WTC11 (cell line): ENCODE measurements around the gene COL13A1. TPM values are rescaled to one million over a fixed set of nuclear protein-coding genes. Genes with fewer than 3 reads are reported as not detected.

Source experiments
- ATAC-seq: fragments of 200-7000 bp; cut with Tn5 transposase; 2 replicates; pipeline ENCODE4 v1.10.0; 2021; ENCODE audit warnings: mild to moderate bottlenecking, moderate library complexity
- CTCF ChIA-PET: fragments of 300-600 bp; sonication (Branson Sonifier 250); formaldehyde crosslinking; loops from one replicate; lab custom pipeline; 2021; ENCODE audit warnings: antibody characterized with exemption; lab: Charles Lee
- POLR2A ChIA-PET: fragments of 350-600 bp; sonication (Branson Sonifier 250); formaldehyde crosslinking; loops from one replicate; lab custom pipeline; 2021; ENCODE audit warnings: antibody characterized with exemption; lab: Charles Lee
- DNase-seq: peaks from one replicate; pipeline ENCODE4 v3.0.0; 2021; ENCODE audit warnings: low spot score
- H3K27ac Mint-ChIP-seq: 2 replicates; pipeline ENCODE4 v1.8.0; 2021; ENCODE audit warnings: mixed read lengths
- H3K27me3 Mint-ChIP-seq: 2 replicates; pipeline ENCODE4 v1.8.0; 2021; ENCODE audit warnings: low read depth, mild to moderate bottlenecking, moderate library complexity, mixed read lengths
- H3K36me3 Mint-ChIP-seq: 2 replicates; pipeline ENCODE4 v1.8.0; 2021; ENCODE audit warnings: mixed read lengths
- H3K4me1 Mint-ChIP-seq: 2 replicates; pipeline ENCODE4 v1.8.0; 2022; ENCODE audit warnings: mixed read lengths
- H3K4me3 Mint-ChIP-seq: 2 replicates; pipeline ENCODE4 v1.8.0; 2021; ENCODE audit warnings: mild to moderate bottlenecking, moderate library complexity, mixed read lengths
- H3K9me3 Mint-ChIP-seq: 2 replicates; pipeline ENCODE4 v1.8.0; 2021; ENCODE audit warnings: mixed read lengths
- CBFB ChIP-seq: sonication (generic); formaldehyde crosslinking; IDR thresholded peaks from 2 replicates; pipeline ENCODE4 v1.8.1; 2022; ENCODE audit warnings: mild to moderate bottlenecking, low read depth, missing genetic modification reagents
- ESRRA ChIP-seq: sonication (generic); formaldehyde crosslinking; IDR thresholded peaks from 2 replicates; pipeline ENCODE4 v1.8.1; 2022; ENCODE audit warnings: mild to moderate bottlenecking, missing genetic modification reagents, borderline replicate concordance
- IRF2 ChIP-seq: sonication (generic); formaldehyde crosslinking; IDR thresholded peaks from 2 replicates; pipeline ENCODE4 v1.8.0; 2022; ENCODE audit warnings: low read depth, missing genetic modification reagents, borderline replicate concordance
- KAT7 ChIP-seq: sonication (generic); formaldehyde crosslinking; IDR thresholded peaks from 2 replicates; pipeline ENCODE4 v1.8.1; 2023; ENCODE audit warnings: missing genetic modification reagents, mild to moderate bottlenecking, borderline replicate concordance
- MYBL2 ChIP-seq: sonication (generic); formaldehyde crosslinking; IDR thresholded peaks from 2 replicates; pipeline ENCODE4 v1.8.1; 2023; ENCODE audit warnings: mild to moderate bottlenecking, moderate library complexity, missing genetic modification reagents
- NR2C2 ChIP-seq: sonication (generic); formaldehyde crosslinking; IDR thresholded peaks from 2 replicates; pipeline ENCODE4 v1.8.0; 2022; ENCODE audit warnings: mild to moderate bottlenecking, missing genetic modification reagents
- PRRX2 ChIP-seq: fragments of 250-450 bp; sonication (Bioruptor Pico); IDR thresholded peaks from 2 replicates; pipeline ENCODE4 v1.8.0; 2021; ENCODE audit warnings: mild to moderate bottlenecking
- SOX15 ChIP-seq: fragments of 250-450 bp; sonication (Bioruptor Pico); IDR thresholded peaks from 2 replicates; pipeline ENCODE4 v1.9.0; 2021; ENCODE audit warnings: mild to moderate bottlenecking
- SP1 ChIP-seq: sonication (generic); formaldehyde crosslinking; conservative IDR thresholded peaks from 2 replicates; pipeline ENCODE4 v1.8.1; 2022; ENCODE audit warnings: missing genetic modification reagents
- TEAD4 ChIP-seq: sonication (generic); formaldehyde crosslinking; IDR thresholded peaks from 2 replicates; pipeline ENCODE4 v1.8.0; 2022; ENCODE audit warnings: mild to moderate bottlenecking, missing genetic modification reagents
- TP53 ChIP-seq: sonication (generic); formaldehyde crosslinking; IDR thresholded peaks from 2 replicates; pipeline ENCODE4 v1.8.1; 2023; ENCODE audit warnings: mild to moderate bottlenecking, missing genetic modification reagents
- ZNF121 ChIP-seq: sonication (generic); formaldehyde crosslinking; IDR thresholded peaks from 2 replicates; pipeline ENCODE4 v1.8.0; 2023; ENCODE audit warnings: missing genetic modification reagents
- ZNF138 ChIP-seq: sonication (generic); formaldehyde crosslinking; conservative IDR thresholded peaks from 2 replicates; pipeline ENCODE4 v1.8.1; 2022; ENCODE audit warnings: mild to moderate bottlenecking, moderate library complexity, missing genetic modification reagents
- ZNF219 ChIP-seq: sonication (generic); formaldehyde crosslinking; IDR thresholded peaks from 2 replicates; pipeline ENCODE4 v1.8.0; 2023; ENCODE audit warnings: missing genetic modification reagents, mild to moderate bottlenecking, borderline replicate concordance
- ZNF263 ChIP-seq: sonication (generic); formaldehyde crosslinking; IDR thresholded peaks from 2 replicates; pipeline ENCODE4 v1.8.1; 2022; ENCODE audit warnings: low read depth, mild to moderate bottlenecking, moderate library complexity, missing genetic modification reagents
- ZNF317 ChIP-seq: sonication (generic); formaldehyde crosslinking; IDR thresholded peaks from 2 replicates; pipeline ENCODE4 v1.8.1; 2023; ENCODE audit warnings: low read depth, mild to moderate bottlenecking, moderate library complexity, missing genetic modification reagents, borderline replicate concordance
- total RNA-seq: library from RNA; stranded (reverse); gene quantifications from 3 replicates; pipeline ENCODE4 v1.2.3, GENCODE V29; 2021
- TF ChIP-seq, protein P1 (sequence below): sonication (generic); formaldehyde crosslinking; IDR thresholded peaks from 2 replicates; pipeline ENCODE4 v1.8.1; 2022; ENCODE audit warnings: low read depth, mild to moderate bottlenecking, moderate library complexity, missing genetic modification reagents, borderline replicate concordance
- TF ChIP-seq, protein P2 (sequence below): sonication (generic); formaldehyde crosslinking; IDR thresholded peaks from 2 replicates; pipeline ENCODE4 v1.8.0; 2022; ENCODE audit warnings: mild to moderate bottlenecking, missing genetic modification reagents
- TF ChIP-seq, protein P3 (sequence below): sonication (generic); formaldehyde crosslinking; IDR thresholded peaks from 2 replicates; pipeline ENCODE4 v1.8.1; 2023; ENCODE audit warnings: mild to moderate bottlenecking, moderate library complexity, missing genetic modification reagents
- TF ChIP-seq, protein P4 (sequence below): sonication (generic); formaldehyde crosslinking; IDR thresholded peaks from 2 replicates; pipeline ENCODE4 v1.8.1; 2022; ENCODE audit warnings: low read depth, missing genetic modification reagents, borderline replicate concordance
- TF ChIP-seq, protein P5 (sequence below): sonication (generic); formaldehyde crosslinking; IDR thresholded peaks from 2 replicates; pipeline ENCODE4 v1.8.0; 2023; ENCODE audit warnings: mild to moderate bottlenecking, missing genetic modification reagents
- TF ChIP-seq, protein P6 (sequence below): fragments of 250-450 bp; sonication (Bioruptor Pico); IDR thresholded peaks from 2 replicates; pipeline ENCODE4 v2.1.2; 2022; ENCODE audit warnings: mild to moderate bottlenecking, moderate library complexity

COL13A1 gene
- total RNA-seq, 1 experiment from 2014 or later: 7.1 TPM

DNA sequence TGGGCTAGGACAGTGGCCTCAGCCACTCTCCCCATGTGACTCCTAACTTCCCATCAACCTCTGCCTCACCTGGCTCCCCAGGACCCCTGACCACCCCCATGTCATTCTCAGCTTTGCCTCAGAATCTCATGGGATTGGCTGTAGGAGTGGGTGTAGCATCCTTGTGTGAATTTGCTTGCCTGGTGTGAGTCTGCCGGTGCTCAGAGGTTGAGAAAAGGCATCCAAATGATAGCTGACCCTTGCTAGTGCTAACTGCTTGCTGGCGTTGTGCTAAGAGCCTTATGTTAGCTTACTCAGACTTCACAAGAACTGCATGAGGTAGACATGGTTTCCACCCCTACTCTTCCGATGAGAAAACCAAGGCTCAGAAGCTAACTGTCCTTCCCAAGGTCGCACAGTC is 74.2 kb downstream of the COL13A1 start:
- H3K9me3 Mint-ChIP-seq: no peaks in the 10 kb centered on the region
- H3K27me3 Mint-ChIP-seq: peaks cover 7% of the 10 kb centered on the region
- H3K27ac Mint-ChIP-seq: no peak overlapping the region
- TF ChIP-seq, protein P1, sequence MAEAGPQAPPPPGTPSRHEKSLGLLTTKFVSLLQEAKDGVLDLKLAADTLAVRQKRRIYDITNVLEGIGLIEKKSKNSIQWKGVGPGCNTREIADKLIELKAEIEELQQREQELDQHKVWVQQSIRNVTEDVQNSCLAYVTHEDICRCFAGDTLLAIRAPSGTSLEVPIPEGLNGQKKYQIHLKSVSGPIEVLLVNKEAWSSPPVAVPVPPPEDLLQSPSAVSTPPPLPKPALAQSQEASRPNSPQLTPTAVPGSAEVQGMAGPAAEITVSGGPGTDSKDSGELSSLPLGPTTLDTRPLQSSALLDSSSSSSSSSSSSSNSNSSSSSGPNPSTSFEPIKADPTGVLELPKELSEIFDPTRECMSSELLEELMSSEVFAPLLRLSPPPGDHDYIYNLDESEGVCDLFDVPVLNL: no peak
- CTCF ChIA-PET: interaction anchor here (0.9 to 2.3 kb wide), 3 partner anchors 29 to 88 kb away, joined by 4 to 8 read pairs (median 6); no protein-coding TSS in a partner anchor
- H3K36me3 Mint-ChIP-seq: no peaks in the 10 kb centered on the region
- POLR2A ChIA-PET: no interaction called here
- ATAC-seq (no peak), DNase-seq (no peak)
- no peak overlapping the region for H3K4me3 Mint-ChIP-seq
- H3K4me1 Mint-ChIP-seq: peaks cover 85% of the 10 kb centered on the region

DNA sequence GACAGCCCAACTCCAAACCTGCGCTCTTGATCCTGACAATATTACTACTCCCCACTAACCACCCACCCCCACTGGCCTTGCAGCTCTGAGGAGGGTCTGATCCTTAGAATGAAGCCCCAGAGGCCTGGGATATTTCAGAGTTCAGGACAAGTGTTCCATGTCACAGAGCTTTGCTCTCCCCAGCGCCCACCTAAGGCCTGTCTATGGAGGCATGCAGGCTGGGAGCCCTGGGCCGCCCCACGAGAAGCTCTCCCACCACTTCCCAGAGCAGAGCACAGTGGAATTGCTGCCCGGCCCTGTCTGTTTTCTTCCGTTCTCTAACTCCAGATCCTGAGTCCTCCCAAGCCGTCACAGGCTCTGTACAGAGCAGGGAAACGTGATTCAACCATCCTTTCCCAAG is 74.6 kb downstream of the COL13A1 start:
- CTCF ChIA-PET: interaction anchor here (0.9 to 2.3 kb wide), 10 partner anchors 8 to 88 kb away, joined by 3 to 8 read pairs (median 4); no protein-coding TSS in a partner anchor
- Mint-ChIP-seq H3K36me3 (no peaks in the 10 kb centered on the region), H3K4me1 (peaks cover 85% of the 10 kb centered on the region)
- DNase-seq: no peak
- no peak for TF ChIP-seq CBFB
- TF ChIP-seq, protein P2, sequence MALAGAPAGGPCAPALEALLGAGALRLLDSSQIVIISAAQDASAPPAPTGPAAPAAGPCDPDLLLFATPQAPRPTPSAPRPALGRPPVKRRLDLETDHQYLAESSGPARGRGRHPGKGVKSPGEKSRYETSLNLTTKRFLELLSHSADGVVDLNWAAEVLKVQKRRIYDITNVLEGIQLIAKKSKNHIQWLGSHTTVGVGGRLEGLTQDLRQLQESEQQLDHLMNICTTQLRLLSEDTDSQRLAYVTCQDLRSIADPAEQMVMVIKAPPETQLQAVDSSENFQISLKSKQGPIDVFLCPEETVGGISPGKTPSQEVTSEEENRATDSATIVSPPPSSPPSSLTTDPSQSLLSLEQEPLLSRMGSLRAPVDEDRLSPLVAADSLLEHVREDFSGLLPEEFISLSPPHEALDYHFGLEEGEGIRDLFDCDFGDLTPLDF (CRISPR knock-in tag): no peak
- TF ChIP-seq NR2C2 (CRISPR knock-in tag): no peak
- no peak for TF ChIP-seq TEAD4 (CRISPR knock-in tag)
- TF ChIP-seq ESRRA (CRISPR knock-in tag): no peak
- no peak for TF ChIP-seq ZNF219 (CRISPR knock-in tag)
- no peak for TF ChIP-seq PRRX2 (CRISPR knock-in tag)
- TF ChIP-seq SOX15 (CRISPR knock-in tag): no peak
- TF ChIP-seq, protein P3, sequence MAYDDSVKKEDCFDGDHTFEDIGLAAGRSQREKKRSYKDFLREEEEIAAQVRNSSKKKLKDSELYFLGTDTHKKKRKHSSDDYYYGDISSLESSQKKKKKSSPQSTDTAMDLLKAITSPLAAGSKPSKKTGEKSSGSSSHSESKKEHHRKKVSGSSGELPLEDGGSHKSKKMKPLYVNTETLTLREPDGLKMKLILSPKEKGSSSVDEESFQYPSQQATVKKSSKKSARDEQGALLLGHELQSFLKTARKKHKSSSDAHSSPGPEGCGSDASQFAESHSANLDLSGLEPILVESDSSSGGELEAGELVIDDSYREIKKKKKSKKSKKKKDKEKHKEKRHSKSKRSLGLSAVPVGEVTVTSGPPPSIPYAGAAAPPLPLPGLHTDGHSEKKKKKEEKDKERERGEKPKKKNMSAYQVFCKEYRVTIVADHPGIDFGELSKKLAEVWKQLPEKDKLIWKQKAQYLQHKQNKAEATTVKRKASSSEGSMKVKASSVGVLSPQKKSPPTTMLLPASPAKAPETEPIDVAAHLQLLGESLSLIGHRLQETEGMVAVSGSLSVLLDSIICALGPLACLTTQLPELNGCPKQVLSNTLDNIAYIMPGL (CRISPR knock-in tag): no peak
- TF ChIP-seq ZNF138 (CRISPR knock-in tag): no peak
- TF ChIP-seq TP53 (CRISPR knock-in tag): no peak
- TF ChIP-seq, all 79 proteins: peak for 0
- no peak for ATAC-seq
- Mint-ChIP-seq H3K4me3 (no peak overlapping the region), H3K27me3 (peaks cover 7% of the 10 kb centered on the region), H3K27ac (no peak overlapping the region), H3K9me3 (no peaks in the 10 kb centered on the region)
- POLR2A ChIA-PET: no interaction called here

DNA sequence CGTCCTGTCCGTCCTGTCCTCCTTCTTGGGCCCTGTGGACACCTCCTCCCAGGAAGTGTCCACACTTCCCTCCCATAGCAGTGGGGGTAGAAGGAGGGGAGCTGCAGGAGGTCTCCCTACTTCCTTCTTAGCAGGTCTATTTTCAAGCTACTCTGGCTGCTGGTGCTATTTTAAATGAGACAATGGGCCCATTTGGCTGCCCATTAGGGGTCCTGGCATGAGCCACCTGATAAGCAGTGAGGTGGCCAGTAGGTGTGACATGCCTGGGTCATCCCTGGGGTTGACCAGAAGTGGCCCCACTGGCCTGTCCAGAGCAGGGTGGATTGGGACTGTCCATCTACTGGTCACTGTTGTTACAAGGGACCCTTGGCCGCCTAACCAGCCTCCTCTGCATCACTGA is 75.2 kb downstream of the COL13A1 start:
- DNase-seq (no peak), ATAC-seq (no peak)
- Mint-ChIP-seq H3K4me1 (peaks cover 81% of the 10 kb centered on the region), H3K9me3 (no peaks in the 10 kb centered on the region), H3K36me3 (no peaks in the 10 kb centered on the region), H3K27ac (no peak overlapping the region), H3K4me3 (no peak overlapping the region), H3K27me3 (peaks cover 7% of the 10 kb centered on the region)
- ChIA-PET POLR2A (no interaction called here), CTCF (interaction anchor here (0.7 to 2.3 kb wide), 12 partner anchors 9 to 89 kb away, joined by 3 to 8 read pairs (median 3); no protein-coding TSS in a partner anchor)
- TF ChIP-seq KAT7 (no peak), IRF2 (CRISPR knock-in tag) (no peak), MYBL2 (CRISPR knock-in tag) (no peak), ZNF121 (CRISPR knock-in tag) (no peak), ZNF317 (CRISPR knock-in tag) (no peak), ZNF263 (CRISPR knock-in tag) (no peak), PRRX2 (CRISPR knock-in tag) (no peak), SP1 (CRISPR knock-in tag) (no peak), TP53 (CRISPR knock-in tag) (no peak)
- TF ChIP-seq, protein P4, sequence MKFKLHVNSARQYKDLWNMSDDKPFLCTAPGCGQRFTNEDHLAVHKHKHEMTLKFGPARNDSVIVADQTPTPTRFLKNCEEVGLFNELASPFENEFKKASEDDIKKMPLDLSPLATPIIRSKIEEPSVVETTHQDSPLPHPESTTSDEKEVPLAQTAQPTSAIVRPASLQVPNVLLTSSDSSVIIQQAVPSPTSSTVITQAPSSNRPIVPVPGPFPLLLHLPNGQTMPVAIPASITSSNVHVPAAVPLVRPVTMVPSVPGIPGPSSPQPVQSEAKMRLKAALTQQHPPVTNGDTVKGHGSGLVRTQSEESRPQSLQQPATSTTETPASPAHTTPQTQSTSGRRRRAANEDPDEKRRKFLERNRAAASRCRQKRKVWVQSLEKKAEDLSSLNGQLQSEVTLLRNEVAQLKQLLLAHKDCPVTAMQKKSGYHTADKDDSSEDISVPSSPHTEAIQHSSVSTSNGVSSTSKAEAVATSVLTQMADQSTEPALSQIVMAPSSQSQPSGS: no peak
- TF ChIP-seq, protein P5, sequence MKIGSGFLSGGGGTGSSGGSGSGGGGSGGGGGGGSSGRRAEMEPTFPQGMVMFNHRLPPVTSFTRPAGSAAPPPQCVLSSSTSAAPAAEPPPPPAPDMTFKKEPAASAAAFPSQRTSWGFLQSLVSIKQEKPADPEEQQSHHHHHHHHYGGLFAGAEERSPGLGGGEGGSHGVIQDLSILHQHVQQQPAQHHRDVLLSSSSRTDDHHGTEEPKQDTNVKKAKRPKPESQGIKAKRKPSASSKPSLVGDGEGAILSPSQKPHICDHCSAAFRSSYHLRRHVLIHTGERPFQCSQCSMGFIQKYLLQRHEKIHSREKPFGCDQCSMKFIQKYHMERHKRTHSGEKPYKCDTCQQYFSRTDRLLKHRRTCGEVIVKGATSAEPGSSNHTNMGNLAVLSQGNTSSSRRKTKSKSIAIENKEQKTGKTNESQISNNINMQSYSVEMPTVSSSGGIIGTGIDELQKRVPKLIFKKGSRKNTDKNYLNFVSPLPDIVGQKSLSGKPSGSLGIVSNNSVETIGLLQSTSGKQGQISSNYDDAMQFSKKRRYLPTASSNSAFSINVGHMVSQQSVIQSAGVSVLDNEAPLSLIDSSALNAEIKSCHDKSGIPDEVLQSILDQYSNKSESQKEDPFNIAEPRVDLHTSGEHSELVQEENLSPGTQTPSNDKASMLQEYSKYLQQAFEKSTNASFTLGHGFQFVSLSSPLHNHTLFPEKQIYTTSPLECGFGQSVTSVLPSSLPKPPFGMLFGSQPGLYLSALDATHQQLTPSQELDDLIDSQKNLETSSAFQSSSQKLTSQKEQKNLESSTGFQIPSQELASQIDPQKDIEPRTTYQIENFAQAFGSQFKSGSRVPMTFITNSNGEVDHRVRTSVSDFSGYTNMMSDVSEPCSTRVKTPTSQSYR (CRISPR knock-in tag): no peak
- TF ChIP-seq, protein P6, sequence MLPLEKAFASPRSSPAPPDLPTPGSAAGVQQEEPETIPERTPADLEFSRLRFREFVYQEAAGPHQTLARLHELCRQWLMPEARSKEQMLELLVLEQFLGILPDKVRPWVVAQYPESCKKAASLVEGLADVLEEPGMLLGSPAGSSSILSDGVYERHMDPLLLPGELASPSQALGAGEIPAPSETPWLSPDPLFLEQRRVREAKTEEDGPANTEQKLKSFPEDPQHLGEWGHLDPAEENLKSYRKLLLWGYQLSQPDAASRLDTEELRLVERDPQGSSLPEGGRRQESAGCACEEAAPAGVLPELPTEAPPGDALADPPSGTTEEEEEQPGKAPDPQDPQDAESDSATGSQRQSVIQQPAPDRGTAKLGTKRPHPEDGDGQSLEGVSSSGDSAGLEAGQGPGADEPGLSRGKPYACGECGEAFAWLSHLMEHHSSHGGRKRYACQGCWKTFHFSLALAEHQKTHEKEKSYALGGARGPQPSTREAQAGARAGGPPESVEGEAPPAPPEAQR (CRISPR knock-in tag): no peak
